Medulla oblongata (tissue), 1 donor: ENCODE measurements around the gene IFI27L2.
"Not testable (repeated sequence)": the region's sequence is repeated elsewhere in the genome, so short reads cannot be mapped to it uniquely, and the experiment has no call there.

Source experiments
- DNase-seq: peaks from one replicate; pipeline ENCODE4 v3.0.0-alpha.2; 2015; ENCODE audit errors: extremely low spot score

Gene IFI27L2, protein sequence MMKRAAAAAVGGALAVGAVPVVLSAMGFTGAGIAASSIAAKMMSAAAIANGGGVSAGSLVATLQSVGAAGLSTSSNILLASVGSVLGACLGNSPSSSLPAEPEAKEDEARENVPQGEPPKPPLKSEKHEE

GRCh38 chr14:94129111-94129757 lies at the start of gene IFI27L2:
Gene IFI27L2, minus strand, starts transcription at chr14:94129604. Its CDS starts 40 bp downstream, at chr14:94129564.
- DNase-seq, result peak; percentile 93

GRCh38 chr14:94177806-94178205 lies 48.4 kb upstream of the IFI27L2 start:
- DNase-seq, result no peak

GRCh38 chr14:94176808-94177207 lies 47.4 kb upstream of the IFI27L2 start:
- no peak for DNase-seq

GRCh38 chr14:94175747-94176146 lies 46.3 kb upstream of the IFI27L2 start:
- no peak for DNase-seq

GRCh38 chr14:94175011-94175745 lies 45.8 kb upstream of the IFI27L2 start:
- peak; percentile 15 for DNase-seq

GRCh38 chr14:94174604-94175010 lies 45.2 kb upstream of the IFI27L2 start:
- DNase-seq, result no peak

GRCh38 chr14:94173885-94174603 lies 44.6 kb upstream of the IFI27L2 start, which contains the start of gene PPP4R4:
Gene PPP4R4, plus strand, starts transcription at chr14:94174322. Its CDS starts 144 bp downstream, at chr14:94174466.
- DNase-seq, result peak; percentile 86

- no peak for DNase-seq
Observed at GRCh38 chr14:94173471-94173884, 44.1 kb upstream of the IFI27L2 start.

- no peak for DNase-seq
Observed at GRCh38 chr14:94172545-94172944, 43.1 kb upstream of the IFI27L2 start.

DNA sequence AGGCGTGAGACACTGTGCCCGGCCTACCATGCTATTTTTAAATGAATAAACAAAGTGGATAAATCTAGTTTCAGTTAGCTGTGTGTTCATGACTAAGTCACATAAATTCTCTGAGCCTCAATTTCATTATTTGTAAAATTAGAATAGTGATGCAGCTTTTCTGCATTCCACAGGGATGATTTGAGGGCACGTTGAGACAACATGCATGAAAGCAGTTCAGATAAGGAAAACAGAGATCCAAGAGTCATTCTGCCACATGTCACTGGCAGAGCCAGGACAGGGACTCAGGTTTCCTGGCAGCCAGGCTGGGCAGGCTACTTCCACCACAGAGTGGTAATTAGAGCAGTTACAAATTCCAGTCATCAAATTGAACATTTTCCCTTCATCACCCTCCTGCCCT lies 41.8 kb upstream of the IFI27L2 start:
- no peak for DNase-seq

DNA sequence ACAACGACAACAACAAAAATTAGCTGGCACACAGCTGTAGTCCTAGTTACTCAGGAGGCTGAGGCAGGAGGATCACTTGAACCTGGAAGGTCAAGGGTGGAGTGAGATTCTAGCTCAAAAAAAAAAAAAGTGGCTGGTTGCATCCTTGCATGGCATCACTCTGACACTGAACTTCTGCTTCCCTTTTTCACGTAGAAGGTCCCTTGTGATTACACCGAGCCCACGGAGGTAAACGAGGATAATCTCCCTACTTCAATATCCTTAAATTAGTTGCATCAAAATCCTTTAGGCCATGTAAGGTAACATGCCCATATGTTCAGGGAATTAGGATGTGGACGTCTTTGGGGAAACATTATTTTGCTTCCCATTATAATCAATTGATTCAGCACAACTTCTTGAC lies 40.7 kb upstream of the IFI27L2 start:
- no peak for DNase-seq

GRCh38 chr14:94165744-94166143 lies 36.3 kb upstream of the IFI27L2 start:
- DNase-seq, result no peak

DNA sequence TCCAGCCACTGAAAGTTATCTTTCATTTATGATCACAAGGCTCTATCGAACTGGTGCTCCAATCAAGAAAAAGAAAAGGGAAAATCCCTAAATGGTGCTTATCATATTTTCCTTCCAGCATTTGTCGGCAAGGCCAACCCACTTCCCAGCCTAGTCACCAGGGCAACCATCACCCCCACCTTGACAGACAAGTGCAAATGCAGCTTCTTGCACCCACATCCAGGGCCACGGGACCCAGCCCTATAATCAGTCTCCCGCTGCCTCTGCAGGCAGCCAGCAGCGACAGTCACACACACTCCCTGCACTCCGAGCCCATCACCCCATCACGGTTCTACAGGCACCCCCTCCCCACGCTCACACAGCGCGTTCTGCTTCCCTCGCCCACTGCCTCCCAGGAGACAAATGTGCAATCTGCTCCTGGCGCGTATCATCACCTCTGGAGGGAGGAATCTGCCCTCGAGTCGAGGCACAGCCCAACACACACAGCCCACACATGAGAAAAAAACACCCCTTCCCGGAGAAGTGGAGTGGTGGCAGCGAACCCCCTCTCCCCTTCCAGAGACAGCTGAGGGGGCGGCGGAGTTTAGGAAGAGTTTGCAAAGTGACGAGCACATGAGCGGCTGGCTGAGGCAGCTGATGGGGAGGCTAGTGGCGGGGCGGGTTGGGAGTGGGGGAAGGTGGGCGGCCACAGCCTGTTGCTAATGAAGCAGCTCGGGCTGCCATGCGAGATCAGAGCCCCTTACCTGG lies 35.5 kb upstream of the IFI27L2 start:
- no peak for DNase-seq

DNA sequence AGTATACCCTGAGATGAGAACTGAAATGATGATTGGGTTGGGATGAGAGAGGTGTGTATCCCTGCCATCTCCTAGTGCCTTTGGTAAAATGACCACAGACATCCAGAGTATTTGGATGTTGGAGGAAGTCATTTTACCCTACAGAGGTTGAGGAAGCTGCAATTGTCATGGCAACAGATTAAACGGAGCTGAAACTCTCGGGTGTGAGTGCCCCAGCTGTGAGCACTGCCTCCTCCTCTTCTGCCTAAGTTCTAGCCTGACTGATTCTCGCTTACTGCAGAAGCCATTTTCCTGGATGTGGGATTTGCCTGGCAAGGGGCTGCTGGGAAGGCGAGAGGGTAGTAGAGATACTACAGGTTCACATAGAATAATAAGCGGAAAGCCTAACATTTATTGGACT lies 34.4 kb upstream of the IFI27L2 start:
- no peak for DNase-seq

DNA sequence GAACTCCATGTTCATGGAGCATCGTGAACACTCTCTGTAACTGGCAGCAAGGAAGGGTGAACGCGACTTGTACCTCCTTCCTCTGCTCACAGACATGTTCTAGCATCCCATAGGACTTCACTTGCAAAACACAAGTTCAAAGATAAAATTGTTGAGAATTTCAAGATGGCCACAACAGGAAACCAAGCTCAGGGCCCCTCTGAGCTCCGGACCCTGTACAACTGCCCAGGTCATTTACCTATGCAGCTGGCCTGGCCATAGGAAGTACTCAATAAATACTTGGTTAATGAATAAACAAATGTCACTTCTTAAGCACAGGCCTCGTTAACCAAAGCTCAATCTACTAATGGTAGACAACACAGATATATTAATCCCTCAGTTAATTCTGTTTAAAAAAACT lies 33.1 kb upstream of the IFI27L2 start:
- DNase-seq, result no peak

- no peak for DNase-seq
Observed at GRCh38 chr14:94161981-94162380, 32.6 kb upstream of the IFI27L2 start.

DNA sequence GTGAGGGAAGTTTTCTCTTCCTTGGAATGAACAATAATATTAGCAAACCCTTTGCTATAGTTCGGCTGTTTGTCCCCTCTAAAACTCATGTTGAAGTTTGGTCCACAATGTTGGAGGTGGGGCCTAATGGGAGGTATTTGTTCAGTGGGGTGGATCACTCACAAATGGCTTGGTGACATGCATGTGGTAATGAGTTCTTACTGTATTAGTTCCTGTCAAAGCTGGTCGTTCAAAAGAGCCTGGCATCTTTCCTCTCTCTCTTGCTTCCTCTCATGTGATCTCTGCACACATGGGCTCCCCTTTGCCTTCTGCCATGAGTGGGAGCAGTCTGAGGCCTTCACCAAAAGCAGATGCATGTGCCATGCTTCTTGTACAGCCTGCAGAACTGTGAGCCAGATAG lies 31.7 kb upstream of the IFI27L2 start:
- DNase-seq, result no peak

- DNase-seq, result no peak
Observed at GRCh38 chr14:94158239-94158883, 29.0 kb upstream of the IFI27L2 start.

DNA sequence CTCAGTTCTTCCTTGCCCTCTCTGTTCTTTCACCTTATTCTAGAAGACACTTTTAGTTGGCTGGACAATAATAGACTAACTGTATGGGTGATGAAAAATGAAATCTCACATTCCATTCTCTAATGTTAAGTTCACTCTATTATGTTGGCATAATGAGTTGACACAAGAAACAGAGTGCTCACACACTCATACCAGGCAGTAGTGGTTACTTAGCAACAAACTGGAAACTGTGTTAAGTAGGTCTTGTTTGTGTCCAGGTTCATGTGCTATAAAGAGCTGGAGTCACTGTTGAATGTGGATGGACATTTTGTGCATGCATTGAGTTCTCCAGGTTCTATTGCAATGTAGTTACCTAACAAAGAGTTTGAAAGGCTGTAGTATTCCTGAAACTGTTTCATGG lies 27.8 kb upstream of the IFI27L2 start:
- DNase-seq, result no peak

GRCh38 chr14:94156143-94156542 lies 26.7 kb upstream of the IFI27L2 start:
- DNase-seq, result not testable (repeated sequence)

DNA sequence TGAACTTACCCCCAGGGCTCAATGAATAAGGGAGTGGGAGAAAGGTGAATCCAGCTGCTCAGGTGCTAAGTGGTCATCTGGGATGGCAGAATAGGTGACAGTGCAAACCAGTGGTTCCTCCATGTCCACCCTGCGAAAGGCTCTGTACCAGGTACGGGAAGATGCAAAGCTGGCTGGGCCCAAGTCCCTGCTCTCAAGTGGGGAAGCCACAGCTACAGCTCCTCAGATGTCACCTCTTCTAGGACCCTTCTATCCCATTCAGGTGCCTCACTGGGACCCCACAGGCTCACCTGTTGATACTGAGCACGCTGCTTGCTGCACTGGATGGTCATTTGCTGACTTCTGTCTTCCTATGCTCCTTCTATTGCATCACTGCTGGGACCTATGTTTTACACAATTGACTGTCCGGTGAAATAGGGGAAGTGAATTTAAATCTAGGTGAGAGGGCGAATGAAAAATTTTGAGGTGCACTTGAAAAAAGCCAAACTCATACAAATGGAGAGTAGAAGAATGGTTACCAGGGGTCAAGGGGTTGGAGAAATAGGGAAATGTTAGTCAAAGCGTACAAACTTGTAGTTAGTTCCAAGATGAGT lies 24.4 kb upstream of the IFI27L2 start:
- no peak for DNase-seq
